Peyer's patch (tissue), 4 donors: ENCODE measurements around the gene PIR. TPM values are rescaled to one million over a fixed set of nuclear protein-coding genes. Genes with fewer than 3 reads are reported as not detected.

Experiments used
- DNase-seq, 3 donors: peaks; one replicate each; pipeline ENCODE4 v3.0.0-alpha.2; 2017 to 2019
- H3K27ac ChIP-seq, 4 donors: fragments of 200-600 bp; sonication (generic); one replicate each; pipeline ENCODE4 v1.5.1; 2016 to 2019
- H3K27me3 ChIP-seq, 2 donors: fragments of 200-600 bp; sonication (generic); one replicate each; pipeline ENCODE4 v1.5.1; 2019
- H3K36me3 ChIP-seq, 3 donors: fragments of 200-600 bp; sonication (generic); one replicate each; pipeline ENCODE4 v1.5.1; 2016 to 2019
- H3K4me1 ChIP-seq, 4 donors: fragments of 200-600 bp; sonication (generic); one replicate each; pipeline ENCODE4 v1.5.1; 2016 to 2019
- H3K4me3 ChIP-seq, 4 donors: fragments of 200-600 bp; sonication (generic); 1 replicate in 3 of 4; 2 replicates in 1 of 4; pipeline ENCODE4 v1.5.1; 2016 to 2019; ENCODE audit warnings: mild to moderate bottlenecking in 1 of 4
- H3K9me3 ChIP-seq, 4 donors: fragments of 200-600 bp; sonication (generic); one replicate each; pipeline ENCODE4 v1.5.1; 2016 to 2019; ENCODE audit warnings: mild to moderate bottlenecking in 1 of 4
- CTCF ChIP-seq, 6 experiments: fragments of 450-650 bp in 4 of 6; fragments of 200-600 bp in 2 of 6; sonication (generic) in 1 of 6; IDR thresholded peaks; one replicate each; pipeline ENCODE4 v1.5.1; 2017 to 2019; ENCODE audit warnings: antibody characterized with exemption in 6 of 6, mild to moderate bottlenecking in 3 of 6, moderate library complexity in 1 of 6
- POLR2A ChIP-seq, 2 donors: fragments of 450-650 bp; IDR thresholded peaks; one replicate each; pipeline ENCODE4 v1.5.1; 2017; ENCODE audit warnings: antibody characterized with exemption in 2 of 2, mild to moderate bottlenecking in 2 of 2, moderate library complexity in 2 of 2
- total RNA-seq, 4 donors: library from RNA; depleted of rRNA; stranded (reverse); fragments of >200 nt; gene quantifications; one replicate each; pipeline ENCODE4 v1.1.0, GENCODE V29; 2016

Gene PIR
- total RNA-seq, 4 donors from 2014 or later: 5.7 to 23.1 (median 15.8) TPM

- Histone ChIP-seq H3K4me3 (no peak overlapping the region), H3K4me1 (no peaks in the 10 kb centered on the region), H3K9me3 (no peaks in the 10 kb centered on the region), H3K27ac (no peak overlapping the region), H3K36me3 (no peaks in the 10 kb centered on the region), H3K27me3 (no peaks in the 10 kb centered on the region)
- no peak for DNase-seq
- TF ChIP-seq CTCF (IDR thresholded peaks at IDR 0.05) (no peak), POLR2A (IDR thresholded peaks at IDR 0.05) (no peak)
Measured at GRCh38 chrX:15435836-15436619, 57.1 kb downstream of the PIR start.

- no peak for DNase-seq
- Histone ChIP-seq H3K27ac (no peak overlapping the region), H3K4me1 (no peaks in the 10 kb centered on the region), H3K36me3 (no peaks in the 10 kb centered on the region), H3K27me3 (no peaks in the 10 kb centered on the region), H3K9me3 (no peaks in the 10 kb centered on the region), H3K4me3 (no peak overlapping the region)
- TF ChIP-seq CTCF (IDR thresholded peaks at IDR 0.05): no peak
- no peak for TF ChIP-seq POLR2A (IDR thresholded peaks at IDR 0.05)
Measured at GRCh38 chrX:15434205-15434604, 58.9 kb downstream of the PIR start.

GRCh38 chrX:15430584-15430983 lies 62.5 kb downstream of the PIR start:
- Histone ChIP-seq H3K27me3 (no peaks in the 10 kb centered on the region), H3K4me1 (no peaks in the 10 kb centered on the region), H3K27ac (no peak overlapping the region), H3K4me3 (no peak overlapping the region), H3K36me3 (no peaks in the 10 kb centered on the region), H3K9me3 (no peaks in the 10 kb centered on the region)
- TF ChIP-seq POLR2A (IDR thresholded peaks at IDR 0.05): no peak
- no peak for TF ChIP-seq CTCF (IDR thresholded peaks at IDR 0.05)
- no peak for DNase-seq

- Histone ChIP-seq H3K27me3 (no peaks in the 10 kb centered on the region), H3K36me3 (no peaks in the 10 kb centered on the region), H3K9me3 (no peaks in the 10 kb centered on the region), H3K4me1 (no peaks in the 10 kb centered on the region), H3K27ac (no peak overlapping the region), H3K4me3 (no peak overlapping the region)
- no peak for TF ChIP-seq POLR2A (IDR thresholded peaks at IDR 0.05)
- TF ChIP-seq CTCF (IDR thresholded peaks at IDR 0.05): no peak
- no peak for DNase-seq
Measured at GRCh38 chrX:15430076-15430475, 63.1 kb downstream of the PIR start.

- no peak for DNase-seq
- no peaks in the 10 kb centered on the region for H3K36me3 ChIP-seq
- no peak overlapping the region for H3K27ac ChIP-seq
- no peaks in the 10 kb centered on the region for H3K9me3 ChIP-seq
- H3K4me3 ChIP-seq: no peak overlapping the region
- TF ChIP-seq POLR2A (IDR thresholded peaks at IDR 0.05) (no peak), CTCF (IDR thresholded peaks at IDR 0.05) (no peak)
- no peaks in the 10 kb centered on the region for H3K27me3 ChIP-seq
- no peaks in the 10 kb centered on the region for H3K4me1 ChIP-seq
Measured at GRCh38 chrX:15425024-15425423, 68.1 kb downstream of the PIR start.
